ENCODE data around the gene ACAA1. TPM values are rescaled to one million over a fixed set of nuclear protein-coding genes. Genes with fewer than 3 reads are reported as not detected.

Gene ACAA1
- total RNA-seq, 2 experiments from 2014 or later = 13.3 to 50.3 TPM

- Histone ChIP-seq H3K79me2 (ENCODE audit: insufficient read depth, low read depth, low read length) (peaks cover 10% of the 10 kb centered on the region; the same call in 1 of the 2 replicates), H3K4me3 (ENCODE audit: low read depth, low read length, poor library complexity, severe bottlenecking) (no peak overlapping the region), H3K9me3 (ENCODE audit: low read length) (no peaks in the 10 kb centered on the region), H4K20me1 (ENCODE audit: insufficient read depth, low read length) (no peaks in the 10 kb centered on the region; the same call in 1 of the 2 replicates), H2AFZ (ENCODE audit: low read length) (no peak overlapping the region), H3K4me1 (ENCODE audit: insufficient read depth, low read length, poor library complexity, severe bottlenecking) (peaks cover 22% of the 10 kb centered on the region), H3K27ac (ENCODE audit: low read depth, low read length, poor library complexity, severe bottlenecking) (no peak overlapping the region), H3K9me2 (ENCODE audit: insufficient read depth, low read length) (no peaks in the 10 kb centered on the region), H3K4me2 (ENCODE audit: low read length) (no peak overlapping the region), H3K36me3 (ENCODE audit: insufficient read depth, low read length) (peaks cover 49% of the 10 kb centered on the region)
- POLR2A ChIA-PET = no interaction called here
- TF ChIP-seq CTCF (conservative IDR thresholded peaks at IDR 0.05; ENCODE audit: low read length) (no peak), EZH2phosphoT487 (IDR thresholded peaks at IDR 0.05; ENCODE audit: borderline replicate concordance, low read depth, low read length) (no peak)
- BruUV-seq (replicated peaks) = no TSS peak
- no peak for DNase-seq (ENCODE audit: low spot score)
- CTCF ChIA-PET (ENCODE audit: unreplicated experiment) = no interaction called here
- intact Hi-C loops (cut with micrococcal nuclease; ENCODE audit: unreplicated experiment) = no loop called here
Measured at GRCh38 chr3:38133557-38134405, 3.1 kb downstream of the ACAA1 start.

GRCh38 chr3:38133209-38133556 lies 3.7 kb downstream of the ACAA1 start:
- H3K4me2 ChIP-seq (ENCODE audit: low read length) = no peak overlapping the region
- H3K4me1 ChIP-seq (ENCODE audit: insufficient read depth, low read length, poor library complexity, severe bottlenecking) = peaks cover 20% of the 10 kb centered on the region
- no peak overlapping the region for H3K27ac ChIP-seq (ENCODE audit: low read depth, low read length, poor library complexity, severe bottlenecking)
- intact Hi-C loops (cut with micrococcal nuclease; ENCODE audit: unreplicated experiment) = no loop called here
- no peak for DNase-seq (ENCODE audit: low spot score)
- H2AFZ ChIP-seq (ENCODE audit: low read length) = no peak overlapping the region
- no peaks in the 10 kb centered on the region for H3K9me3 ChIP-seq (ENCODE audit: low read length)
- H3K79me2 ChIP-seq (ENCODE audit: insufficient read depth, low read depth, low read length) = peaks cover 10% of the 10 kb centered on the region; the same call in 1 of the 2 replicates
- no peaks in the 10 kb centered on the region; the same call in 1 of the 2 replicates for H4K20me1 ChIP-seq (ENCODE audit: insufficient read depth, low read length)
- CTCF ChIA-PET (ENCODE audit: unreplicated experiment) = no interaction called here
- POLR2A ChIA-PET = no interaction called here
- H3K9me2 ChIP-seq (ENCODE audit: insufficient read depth, low read length) = no peaks in the 10 kb centered on the region
- H3K36me3 ChIP-seq (ENCODE audit: insufficient read depth, low read length) = peaks cover 54% of the 10 kb centered on the region
- TF ChIP-seq EZH2phosphoT487 (IDR thresholded peaks at IDR 0.05; ENCODE audit: borderline replicate concordance, low read depth, low read length) = no peak
- no peak for TF ChIP-seq CTCF (conservative IDR thresholded peaks at IDR 0.05; ENCODE audit: low read length)
- H3K4me3 ChIP-seq (ENCODE audit: low read depth, low read length, poor library complexity, severe bottlenecking) = no peak overlapping the region
- BruUV-seq (replicated peaks) = TSS peak; percentile 20

All from OCI-LY7 (cell line).